Hypothalamus (tissue), 51 donors: ENCODE data around the gene BOLA3.
"Not testable (repeated sequence)": the region's sequence is repeated elsewhere in the genome, so short reads cannot be mapped to it uniquely, and the experiment has no call there.

ENCODE experiments used
- DNase-seq, 51 donors: peaks; one replicate each; lab custom pipeline; 2025; lab: John Stamatoyannopoulos, UW

Gene BOLA3

DNA sequence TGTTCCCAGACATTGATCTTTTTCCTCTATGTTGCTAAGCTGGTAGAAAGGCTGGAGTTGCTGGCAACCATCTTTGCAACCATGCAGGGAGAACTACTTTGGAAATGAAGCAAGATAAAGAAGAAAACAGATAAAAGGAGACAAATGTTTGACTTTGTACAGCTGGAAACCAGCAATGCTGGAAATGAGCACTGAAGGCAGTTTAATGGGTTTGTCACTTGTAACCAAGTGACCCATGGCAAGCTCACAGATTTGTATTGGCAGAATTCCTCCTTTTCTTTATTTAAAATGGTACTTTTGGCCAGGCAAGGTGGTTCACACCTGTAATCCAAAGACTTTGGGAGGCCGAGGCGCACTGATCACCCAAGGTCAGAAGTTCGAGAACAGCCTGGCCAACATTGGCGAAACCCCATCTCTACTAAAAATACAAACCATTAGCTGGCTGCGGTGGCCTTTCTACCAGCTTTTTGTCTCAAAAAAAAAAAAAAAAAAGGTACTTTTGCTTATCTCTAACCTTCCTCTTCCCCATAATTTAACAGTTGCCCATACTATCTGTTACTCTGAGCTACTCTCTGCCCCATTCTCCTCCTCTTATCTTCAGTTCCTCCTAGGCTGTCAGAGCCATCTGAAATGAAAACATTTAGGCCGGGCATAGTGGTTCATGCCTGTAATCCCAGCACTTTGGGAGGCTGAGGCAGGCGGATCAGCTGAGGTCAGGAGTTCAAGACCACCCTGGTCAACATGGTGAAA lies 2.0 kb upstream of the BOLA3 start:
- DNase-seq, result no peak

DNA sequence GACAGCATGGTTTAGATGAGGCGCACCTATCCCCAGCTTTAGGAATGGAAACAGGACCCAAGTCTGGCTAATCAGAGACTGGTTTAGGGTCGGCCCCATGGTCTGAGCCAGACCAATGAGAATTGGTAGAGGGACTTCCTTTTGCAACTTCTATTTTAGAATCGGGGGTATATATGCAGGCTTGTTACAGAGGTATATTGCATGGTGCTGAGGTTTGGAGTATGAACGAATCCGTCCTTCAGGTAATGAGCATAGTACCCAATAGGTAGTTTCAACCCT lies 1.5 kb upstream of the BOLA3 start:
- no peak for DNase-seq

DNA sequence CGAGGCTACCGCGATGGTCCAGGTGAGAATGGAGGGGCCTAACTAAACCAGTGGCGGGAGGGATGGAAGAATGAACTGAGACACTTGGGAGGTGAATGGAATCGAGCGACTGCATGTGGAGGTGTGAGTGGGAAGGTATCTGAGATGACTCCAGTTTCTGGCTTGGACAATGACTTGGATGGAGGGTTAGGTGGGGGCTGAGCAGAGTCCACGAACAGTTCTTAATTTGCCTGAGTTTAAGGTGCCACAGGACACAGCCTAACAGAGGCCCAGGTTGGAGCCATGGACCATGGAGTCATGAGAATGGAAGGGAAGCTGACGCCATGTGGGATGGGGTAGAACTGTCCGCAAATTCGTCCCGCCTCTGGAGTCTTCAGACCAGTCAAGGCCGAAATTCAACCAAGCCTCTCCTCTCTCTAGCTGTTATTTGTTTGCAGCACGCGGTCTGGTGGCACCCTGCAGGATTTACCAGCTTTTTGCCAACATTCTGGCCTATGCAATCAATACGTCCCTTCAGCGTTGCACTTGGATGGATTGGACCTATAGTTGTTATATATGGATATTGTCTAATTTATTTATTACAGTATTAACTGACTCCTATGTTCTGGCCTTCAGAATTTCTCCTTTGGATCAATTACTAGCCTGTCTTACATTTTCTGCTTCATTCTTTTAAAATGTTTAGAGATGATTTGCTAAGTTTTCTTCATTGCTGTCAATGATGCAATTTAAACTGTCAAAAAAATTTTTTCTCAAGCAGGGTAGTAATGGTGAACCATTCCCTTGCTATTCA lies 940 bp upstream of the BOLA3 start:
- peak in 3 of 51 donors; percentile 2 to 39 (median 16) for DNase-seq

DNA sequence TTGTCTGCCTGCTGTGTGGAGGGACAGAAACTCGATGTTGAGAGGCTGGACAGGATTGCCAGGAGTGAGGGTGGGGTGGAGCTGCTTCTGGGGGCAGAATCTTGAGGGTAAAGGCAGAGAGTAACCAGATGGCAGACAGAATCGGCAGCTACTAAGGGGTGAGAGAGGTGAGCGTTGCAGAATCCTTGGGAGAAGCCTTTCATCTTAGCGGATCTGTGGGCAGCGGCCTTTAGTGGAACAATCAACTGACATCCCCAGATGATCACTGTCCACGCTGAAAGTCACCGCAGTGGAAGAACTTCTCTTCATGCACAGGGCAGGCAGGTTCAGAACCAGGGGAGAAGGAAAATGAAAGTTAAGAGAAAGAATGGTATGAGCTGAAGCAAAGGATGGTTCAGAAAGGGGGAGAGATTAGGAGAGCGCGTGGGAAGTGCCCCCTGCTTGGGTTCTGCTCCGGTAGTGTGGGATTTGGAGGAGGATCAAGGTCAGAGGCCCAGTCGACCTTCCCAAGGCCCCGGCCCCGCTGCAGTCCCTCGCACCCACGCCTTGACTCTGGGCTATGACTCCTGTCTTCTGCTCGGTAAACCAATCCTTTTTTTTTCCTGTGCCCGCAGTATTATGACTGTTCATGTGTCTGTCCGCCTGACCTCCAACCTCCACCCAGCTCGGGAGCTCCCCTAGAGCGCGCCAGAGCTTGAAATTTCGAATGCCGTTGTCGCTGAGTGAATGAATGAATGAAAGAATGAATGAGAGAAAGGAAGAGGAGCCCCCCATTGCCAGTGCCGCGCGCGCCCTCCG lies 584 bp downstream of the BOLA3 start:
- peak in 4 of 51 donors; percentile 39 to 62 (median 48) for DNase-seq

DNA sequence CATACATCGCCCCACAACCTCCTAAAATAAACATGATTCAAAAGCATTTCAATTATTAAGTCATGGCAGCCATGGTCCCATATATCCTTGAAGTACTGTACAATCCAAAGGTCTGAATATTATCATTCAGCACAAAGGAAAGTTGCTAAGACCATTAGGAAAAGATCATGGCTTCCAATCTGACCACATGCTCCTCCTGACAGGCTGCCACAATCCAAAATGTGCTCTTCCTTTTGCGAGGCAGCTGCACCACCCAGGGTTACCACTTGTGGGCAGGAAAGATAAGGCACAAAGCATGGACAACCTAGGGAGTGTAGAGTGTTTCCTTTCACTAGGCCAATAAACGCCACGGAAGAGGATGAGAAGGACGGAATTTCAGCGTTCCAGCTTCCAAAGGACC lies 5.4 kb downstream of the BOLA3 start:
- DNase-seq, result no peak

DNA sequence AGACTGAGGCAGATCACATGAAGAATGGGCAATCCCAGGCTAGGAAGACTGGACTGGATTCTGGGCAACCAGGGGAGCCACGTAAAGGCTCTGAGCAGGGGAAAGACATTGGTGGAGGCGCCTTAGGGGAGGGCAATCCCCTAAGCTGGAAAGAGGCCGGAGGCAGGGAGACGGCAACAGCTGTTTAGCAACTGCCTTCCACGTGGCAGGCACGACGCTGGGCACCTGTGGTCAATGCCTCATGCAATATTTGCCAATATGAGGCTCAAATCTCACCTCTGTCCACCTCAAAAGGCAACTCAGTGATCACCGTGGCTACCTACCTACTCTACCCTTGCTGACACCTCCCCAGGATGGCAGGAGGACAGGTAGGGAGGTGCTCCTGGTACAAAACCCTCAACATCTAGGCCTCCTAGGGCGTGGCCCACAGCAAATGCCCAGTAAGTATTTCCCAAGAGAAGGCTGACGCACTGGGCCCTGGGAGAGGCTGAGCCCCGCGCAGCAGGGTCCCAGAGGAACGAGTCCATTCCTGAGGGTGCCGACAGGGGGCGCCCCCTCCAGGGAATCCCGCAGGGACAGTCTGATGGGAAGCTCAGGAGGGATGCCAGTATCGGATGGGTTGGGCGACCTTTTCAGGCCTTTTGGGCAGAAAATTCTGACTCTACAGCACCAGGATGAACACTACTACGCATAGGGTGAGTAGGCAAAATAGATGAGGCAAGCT lies 8.9 kb downstream of the BOLA3 start:
- no peak for DNase-seq

DNA sequence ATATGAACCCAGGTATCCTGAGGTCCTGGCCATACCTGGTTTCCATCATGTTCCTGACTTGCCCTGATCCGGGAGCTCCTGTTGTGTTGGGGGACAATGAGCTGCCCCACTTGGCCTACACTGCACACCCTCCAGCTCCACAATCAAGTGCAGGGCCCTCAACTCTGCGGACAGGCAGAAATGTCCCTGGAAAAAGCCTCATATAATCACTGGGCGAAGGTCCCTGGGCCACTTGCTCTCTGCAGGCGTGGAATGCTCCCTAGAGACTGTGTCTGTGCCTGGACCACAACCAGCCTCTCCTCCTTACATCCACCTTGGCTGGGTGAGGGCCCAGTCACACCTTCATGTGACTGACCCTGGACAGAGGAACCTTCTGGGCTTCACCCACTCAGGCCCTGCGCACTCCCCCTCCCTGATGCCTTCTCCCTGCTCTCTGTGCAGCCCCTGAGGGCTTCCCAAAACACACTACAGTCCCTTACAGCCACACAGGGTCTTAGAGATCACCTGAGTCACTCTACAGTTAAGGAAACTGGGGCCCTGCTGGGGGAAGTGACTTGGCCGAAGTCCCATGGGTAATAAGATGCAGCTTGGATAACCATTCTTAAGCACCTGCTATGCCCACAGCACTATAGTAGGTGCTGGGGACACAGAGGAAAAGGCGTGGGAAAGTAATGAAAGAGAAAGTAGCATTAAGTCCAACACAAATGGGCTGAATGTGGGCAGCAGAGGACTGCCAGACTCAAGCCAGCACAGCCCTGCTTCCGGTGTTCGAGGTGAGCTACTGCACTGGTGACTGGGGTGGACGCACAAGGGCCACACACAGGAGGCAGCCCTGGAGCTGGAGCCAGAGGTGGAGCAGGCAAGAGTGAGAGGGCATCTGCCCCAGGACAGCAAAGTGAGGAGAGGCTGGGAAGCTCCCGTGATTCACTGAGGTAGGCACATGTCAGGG lies 9.8 kb downstream of the BOLA3 start:
- no peak for DNase-seq

DNA sequence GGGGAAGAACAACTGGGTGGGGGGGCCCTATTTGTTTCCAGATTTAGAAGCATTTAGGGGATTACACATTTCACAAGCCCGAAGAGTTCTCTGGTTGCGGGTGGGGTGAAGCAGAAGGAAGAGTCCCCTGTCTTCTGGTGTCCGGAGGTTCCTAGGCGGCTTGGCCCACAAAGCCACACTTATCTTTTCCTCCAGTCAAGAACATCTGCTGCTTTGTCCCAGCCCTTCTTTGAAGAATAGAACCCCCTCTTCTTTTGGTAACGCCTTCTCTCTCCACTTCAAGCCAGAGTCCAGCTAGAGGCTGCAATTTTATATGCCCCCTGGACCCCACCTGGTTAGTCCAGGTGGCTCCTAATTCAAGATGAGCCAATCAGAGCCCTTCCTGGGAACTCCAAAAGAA lies 15.8 kb downstream of the BOLA3 start:
- no peak for DNase-seq

DNA sequence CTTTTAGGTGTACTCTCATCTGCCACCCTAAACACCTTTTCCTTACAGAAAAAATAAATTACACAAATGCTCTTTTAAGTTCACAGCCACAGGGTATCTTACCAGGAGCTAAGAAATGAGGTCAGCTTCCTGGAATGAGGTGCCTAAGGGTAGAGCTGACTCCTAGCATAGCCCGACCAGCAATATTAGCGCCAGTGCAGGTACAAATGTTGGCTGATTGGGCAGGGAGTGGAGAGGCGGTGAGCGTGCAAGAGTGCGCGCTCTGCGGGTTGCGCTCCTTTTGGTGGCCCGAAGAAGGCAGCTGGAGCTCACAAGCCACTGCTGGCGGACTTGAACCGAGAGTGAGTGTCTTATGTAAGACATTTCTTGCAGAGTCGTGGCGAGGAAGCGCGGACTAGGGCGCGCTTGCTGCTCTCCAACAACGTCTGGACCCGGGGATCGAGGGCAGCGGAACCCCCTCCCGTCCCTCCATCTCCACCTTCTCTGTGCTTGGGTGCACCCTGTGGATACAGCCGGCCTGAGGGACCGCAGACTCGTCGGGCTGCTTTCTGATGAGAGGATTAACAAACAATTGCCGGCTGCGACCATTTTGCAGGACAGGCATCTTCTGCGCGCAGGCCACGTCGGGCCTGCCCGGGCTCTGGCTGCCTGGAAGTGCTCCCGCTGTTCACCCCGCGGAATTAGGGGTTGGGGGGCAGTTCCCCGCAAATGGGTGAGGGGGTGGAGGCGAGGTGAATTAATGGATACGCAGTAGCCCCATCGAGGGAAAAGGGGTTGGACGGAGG lies 17.3 kb downstream of the BOLA3 start:
- DNase-seq, result no peak

DNA sequence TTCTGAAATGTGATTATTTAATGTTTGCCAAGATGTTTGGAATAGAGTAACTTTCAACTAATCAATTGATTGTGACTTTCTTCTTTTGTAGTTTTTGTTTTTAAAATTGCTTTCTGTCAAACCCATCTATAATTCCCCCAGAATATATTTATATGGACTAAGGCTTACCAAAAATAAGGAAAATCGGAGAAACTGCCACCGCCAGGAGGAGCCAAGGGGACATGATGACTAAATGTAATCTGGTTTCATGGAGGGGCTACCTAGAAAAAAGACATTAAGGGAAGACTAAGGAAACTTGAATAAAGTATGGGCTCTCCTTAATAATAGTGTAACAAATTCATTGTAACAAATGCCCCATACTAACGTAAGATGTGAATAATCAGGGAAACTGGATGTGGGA lies 19.5 kb downstream of the BOLA3 start:
- DNase-seq, result no peak

DNA sequence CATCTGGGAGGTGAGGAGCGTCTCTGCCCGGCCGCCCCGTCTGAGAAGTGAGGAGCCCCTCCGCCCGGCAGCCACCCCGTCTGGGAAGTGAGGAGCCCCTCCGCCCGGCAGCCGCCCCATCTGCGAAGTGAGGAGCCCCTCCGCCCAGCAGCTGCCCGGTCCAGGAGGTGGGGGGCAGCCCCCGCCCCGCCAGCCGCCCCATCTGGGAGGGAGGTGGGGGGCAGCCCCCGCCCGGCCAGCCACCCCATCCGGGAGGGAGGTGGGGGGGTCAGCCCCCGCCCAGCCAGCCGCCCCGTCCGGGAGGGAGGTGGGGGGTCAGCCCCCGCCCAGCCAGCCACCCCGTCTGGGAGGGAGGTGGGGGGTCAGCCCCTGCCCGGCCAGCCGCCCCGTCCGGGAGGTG lies 23.8 kb downstream of the BOLA3 start:
- DNase-seq, result not testable (repeated sequence)

DNA sequence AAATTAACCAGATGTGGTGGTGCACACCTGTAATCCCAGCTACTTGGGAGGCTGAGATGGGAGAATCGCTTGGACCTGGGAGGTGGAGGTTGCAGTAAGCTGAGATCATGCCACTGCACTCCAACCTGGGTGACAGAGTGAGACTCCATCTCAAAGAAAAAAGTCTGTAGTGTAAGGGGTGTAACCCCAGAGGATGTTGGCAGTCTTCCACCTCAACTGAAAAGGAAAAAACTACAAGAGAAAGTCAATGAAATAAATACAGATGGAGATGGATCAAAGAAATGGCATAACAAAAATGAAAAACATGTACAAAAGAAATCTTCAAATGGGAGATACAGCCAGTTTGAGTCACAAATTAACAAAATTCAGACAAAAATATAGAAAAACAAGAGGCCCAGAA lies 25.9 kb downstream of the BOLA3 start:
- not testable (repeated sequence) for DNase-seq

DNA sequence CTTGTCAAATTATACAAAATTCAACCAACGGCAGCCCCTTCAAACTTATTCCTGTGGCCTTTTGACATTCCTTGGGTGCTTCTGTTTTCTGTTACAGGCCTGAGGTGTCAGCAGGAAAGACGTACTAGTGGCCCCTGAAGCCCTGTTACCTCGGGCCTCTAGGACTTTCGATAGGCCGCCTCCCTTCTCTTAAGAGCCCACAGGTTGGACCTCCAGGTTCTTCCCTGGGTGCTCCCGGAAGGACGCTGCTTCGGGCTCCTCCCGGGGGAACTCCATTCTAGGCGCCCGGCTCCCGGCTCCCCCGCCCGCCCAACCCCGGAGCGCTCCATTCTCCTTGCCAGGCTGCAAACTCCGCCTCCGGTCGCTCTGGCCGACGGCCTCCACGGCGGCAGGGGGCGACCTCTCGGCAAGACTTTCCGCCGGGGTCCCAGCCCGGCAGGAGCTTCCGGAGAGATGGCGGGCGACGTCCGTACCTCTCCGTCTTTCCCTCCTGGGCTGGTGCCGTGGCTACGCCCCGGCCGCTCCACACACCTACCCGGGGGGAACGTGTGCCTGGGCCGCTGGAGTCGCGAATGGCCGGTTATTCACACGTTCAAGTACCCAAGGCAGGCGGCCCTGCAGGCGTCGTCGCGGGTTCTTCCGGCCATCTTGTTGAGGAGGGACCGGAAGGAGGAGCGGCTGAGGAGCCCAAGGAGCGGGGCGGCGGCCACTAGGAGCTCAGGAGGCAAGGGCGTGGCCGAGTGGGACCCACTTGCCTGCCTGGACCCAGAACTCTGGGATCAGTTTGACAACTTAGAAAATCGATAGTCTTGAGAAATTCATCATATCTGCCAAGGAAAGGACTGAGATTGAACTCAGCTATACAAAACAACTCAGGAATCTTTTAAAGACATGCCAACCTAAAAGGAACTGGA lies 27.5 kb downstream of the BOLA3 start:
- DNase-seq, result peak; percentile 29 to 95 (median 78)

DNA sequence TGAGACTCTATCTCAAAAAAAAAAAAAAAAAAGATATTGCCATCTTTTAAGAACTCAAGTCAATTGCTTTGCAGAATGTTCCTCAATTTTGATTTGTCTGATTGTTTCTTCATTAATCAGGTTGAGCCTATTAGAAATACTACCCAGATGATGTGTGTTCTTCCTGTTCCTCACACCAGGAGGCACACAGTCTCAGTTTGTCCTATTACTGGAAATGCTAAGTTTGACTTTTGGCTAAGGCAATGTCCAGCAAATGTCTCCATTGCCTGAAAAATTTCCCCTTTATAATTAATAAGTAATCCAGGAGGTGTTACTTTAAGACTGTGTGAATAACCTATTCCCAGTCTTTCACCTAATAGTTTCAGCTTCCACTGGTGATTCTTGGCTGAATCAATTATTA lies 28.4 kb downstream of the BOLA3 start:
- DNase-seq, result no peak

DNA sequence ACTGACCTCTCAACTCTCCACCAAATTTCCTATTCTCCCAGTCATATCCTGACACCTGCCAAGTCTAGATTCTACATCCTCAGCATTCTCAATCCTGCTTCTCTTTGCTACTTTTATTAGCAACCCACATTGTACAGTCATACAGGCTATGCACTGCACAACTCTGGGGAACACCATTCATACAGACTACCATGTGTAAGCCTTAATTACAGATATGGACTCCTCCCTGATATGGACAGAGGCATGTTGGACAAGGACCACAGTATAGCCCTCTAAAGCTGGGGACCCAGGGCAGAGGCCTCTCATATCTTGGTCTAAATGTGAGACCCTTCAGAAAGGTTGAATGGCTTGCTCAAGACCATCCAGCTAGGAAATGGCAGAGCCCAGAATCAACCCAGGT lies 36.3 kb downstream of the BOLA3 start:
- no peak for DNase-seq

DNA sequence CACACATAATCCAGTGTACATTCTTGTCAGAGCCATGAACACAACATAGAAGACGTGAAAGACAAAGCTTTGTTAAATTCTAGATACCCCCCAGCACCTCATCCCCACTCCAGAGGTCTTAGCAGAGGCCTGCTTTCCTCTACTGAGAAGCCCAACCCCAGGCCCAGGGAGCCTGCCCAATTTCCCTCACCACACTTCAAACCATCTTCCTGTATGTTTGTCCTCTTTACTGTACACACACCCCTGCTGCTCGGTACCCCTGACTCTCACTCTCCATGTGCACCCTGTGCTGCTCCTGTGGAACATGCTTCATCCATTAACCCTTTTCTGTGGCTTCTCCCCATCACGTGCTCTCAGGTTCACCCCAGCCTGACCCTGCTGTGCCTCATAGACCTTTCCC lies 37.2 kb downstream of the BOLA3 start:
- DNase-seq, result no peak

DNA sequence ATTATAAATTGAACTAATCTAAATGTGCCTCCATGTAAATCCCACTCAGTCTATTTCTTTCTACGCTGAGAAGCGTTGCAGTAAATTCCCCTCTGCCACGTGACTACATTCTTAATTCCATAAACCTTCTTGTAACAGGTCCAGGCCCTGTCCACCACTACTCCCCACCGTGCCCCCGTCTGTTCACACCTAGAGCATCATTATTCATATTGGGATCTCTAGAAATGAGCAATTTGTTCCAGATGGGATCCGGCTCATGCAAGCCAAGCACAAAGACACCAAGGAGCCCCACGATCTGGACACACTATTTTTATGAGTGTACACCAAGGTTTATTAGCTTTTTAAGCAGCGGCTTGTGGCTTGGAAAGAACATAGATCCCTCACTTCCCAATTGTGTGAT lies 38.2 kb downstream of the BOLA3 start:
- DNase-seq, result no peak

DNA sequence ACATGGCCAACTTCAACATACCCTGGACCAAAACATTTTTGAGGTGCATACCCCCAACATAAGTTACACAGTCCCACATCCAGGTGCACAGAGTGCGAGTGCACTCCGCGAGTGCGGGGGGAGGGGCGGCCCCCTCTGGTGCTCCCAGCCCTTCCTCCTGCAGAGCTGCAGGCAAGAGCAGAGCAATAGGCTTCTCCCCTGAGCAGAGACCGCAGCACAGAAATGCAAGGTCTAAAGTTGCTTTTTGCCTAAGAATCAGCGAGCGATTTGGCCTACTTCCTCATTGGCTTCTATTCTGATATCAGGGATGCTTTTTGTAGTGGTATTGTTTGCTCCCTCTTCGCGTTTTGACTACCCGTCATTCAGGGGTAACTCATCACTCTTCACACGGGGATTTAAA lies 40.6 kb downstream of the BOLA3 start:
- DNase-seq, result no peak
